GM18873 (cell line): Measurements from ENCODE around the gene MTURN.
A peak's percentile ranks its signal among the peaks of the same experiment; 100 is the strongest.

Source experiments
- ATAC-seq: cut with Tn5 transposase; IDR thresholded peaks from one replicate; pipeline ENCODE4 v1.9.1; 2021; ENCODE audit warnings: mild to moderate bottlenecking, moderate library complexity, moderate number of reproducible peaks; ENCODE audit not compliant: unreplicated experiment, low FRiP score

The MTURN gene

GRCh38 chr7:30159163-30159562, 24.4 kb downstream of the MTURN start:
- no peak for ATAC-seq

DNA sequence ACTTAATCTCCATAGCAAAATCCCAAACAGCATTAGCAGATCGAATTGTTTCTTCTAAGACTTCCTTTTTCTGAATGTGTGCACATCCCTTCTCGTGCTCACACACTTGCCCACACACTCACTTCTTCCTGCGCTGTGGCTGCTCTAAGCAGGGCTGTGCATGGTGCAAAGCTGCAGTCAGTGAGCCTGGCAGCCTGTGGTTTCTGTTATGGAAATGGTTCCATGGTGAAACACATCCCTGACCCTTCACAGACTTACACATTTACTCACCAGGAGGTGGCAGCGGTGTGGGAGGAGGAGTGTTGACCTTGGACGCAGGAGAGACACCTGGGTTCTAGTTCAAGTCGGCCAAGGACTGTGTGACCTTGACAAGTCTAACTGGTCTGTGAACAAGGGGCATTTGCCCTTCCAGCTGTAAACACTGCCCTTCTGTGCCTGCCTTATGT, 24.9 kb downstream of the MTURN start:
- ATAC-seq: no peak

DNA sequence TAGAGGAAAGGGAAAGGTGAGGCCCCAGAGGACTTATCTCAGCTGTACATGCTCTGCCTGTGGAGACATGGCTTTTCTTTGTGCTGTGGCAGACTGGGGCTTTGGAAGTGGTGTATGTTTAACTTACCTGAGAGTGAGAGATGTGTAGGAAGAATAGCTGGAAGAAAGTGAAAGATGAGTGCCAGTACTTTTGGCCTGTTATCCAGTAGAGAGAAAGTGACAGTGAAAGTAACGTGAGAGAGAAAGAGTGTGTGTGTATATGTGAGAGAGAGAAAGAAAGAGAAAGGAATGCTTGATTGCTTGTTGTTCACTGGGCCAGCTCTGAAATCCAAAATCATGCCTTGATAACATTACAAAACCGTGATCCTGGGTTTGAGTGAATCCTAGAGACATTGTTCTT, 25.5 kb downstream of the MTURN start:
- no peak for ATAC-seq

GRCh38 chr7:30162133-30162532, 27.3 kb downstream of the MTURN start:
- ATAC-seq: no peak

DNA sequence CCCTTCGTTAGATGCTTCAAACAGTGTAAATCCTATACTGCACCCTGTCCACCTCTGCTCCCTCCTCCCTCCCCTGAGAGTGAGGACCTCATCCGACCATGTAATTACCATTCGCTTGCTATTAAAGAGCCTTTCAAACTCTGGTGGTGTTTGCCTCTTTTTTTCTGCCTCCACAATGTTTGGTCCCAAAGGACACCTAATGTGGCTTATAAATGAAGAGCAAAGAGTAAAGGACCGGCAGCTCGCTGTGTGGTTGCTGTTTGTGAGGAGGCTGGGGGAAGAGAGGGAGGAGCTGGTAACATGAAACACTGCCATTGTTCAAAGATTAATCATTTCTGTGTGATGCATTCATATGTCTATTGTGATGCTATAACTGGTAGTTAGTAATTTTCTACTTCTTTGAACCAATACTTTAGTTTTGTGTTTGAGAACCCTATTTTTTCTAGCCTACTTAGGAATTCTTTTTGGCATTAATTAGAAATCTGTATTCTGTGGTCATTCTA, 27.9 kb downstream of the MTURN start:
- ATAC-seq: peak; percentile 31

DNA sequence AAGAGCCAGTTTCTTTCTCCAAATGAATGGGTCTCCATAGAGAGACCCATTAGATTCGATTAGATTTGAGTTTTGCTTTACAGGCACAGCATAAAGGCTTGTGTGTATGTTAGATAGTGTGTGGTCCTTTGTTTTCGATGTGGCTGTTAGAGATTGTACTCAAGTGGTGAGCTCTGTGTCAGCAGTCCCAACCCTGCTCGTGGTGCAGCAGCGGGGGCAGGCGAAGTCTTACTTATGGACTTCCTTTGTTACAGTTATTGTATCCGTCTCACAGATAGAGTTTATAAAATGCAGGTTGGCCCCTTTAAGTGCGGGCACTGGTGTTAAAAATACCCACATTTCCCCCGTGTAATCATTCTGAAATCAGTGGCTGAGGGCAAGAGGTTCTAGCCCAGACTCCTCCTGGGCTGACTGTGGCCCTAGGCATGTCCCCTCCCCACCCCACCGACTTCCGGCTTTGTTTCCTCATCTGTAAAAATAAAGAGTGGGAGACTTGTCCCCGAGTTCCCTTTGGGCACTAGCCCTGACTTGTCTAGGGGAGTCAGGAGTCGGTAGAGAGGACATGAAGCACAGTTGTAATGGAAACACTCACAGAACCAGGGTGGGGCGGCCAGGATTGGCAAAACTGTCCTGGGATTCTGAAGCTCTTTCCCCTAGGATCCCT, 28.6 kb downstream of the MTURN start:
- ATAC-seq: peak; percentile 40

GRCh38 chr7:30164567-30164966, 29.8 kb downstream of the MTURN start:
- ATAC-seq: no peak

GRCh38 chr7:30165590-30165989, 30.8 kb downstream of the MTURN start:
- ATAC-seq: no peak

DNA sequence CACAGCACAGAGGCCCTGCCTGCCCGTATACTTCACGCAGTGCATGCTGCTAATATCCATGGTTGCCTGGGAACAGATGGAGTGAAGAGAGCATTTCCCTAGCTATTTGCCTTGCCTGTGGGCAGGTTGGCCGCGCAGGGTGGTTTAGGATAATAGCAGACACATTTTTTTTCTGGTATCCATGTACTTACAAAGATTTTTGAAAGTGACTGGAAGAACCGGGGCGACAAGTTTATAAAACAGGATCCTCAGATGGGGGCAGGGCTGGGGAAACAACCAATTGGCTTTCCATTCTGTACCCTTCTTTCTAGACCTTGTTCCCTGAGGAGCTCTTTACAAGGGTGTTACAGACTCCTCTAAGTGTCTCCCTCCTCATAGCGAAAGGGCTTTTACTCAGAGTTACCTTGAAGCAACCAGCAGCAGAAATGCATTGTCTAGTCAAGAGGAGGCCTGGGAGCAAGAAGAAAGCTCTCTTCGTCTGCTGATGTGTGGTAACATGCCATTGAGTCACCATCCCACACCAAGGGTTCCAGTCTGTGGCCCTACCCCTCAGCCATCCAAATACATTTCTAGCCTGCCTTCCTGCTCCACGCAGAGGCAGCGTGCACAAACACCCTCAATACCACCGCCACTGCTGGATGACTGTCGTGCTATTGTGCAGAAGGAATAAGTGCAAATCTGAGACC, 31.5 kb downstream of the MTURN start:
- no peak for ATAC-seq

DNA sequence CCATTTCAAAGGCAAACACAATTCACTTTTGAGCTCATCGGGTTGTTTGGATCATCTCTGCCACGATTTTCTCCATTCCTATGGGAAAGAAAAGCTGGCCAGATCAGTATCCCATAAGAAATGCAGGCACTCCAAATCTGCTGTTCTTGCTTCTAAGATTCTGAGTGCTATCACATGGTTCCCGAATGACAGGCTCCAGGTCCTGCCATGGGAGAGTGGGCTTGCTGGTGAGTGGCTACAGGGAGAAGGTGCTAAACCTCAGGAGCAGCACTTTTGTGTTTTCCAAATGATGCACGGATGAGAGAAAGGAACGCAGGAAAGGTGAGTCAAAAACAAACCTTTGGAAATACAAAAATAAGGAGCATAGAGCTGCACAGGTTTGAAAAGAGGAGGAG, 32.1 kb downstream of the MTURN start:
- no peak for ATAC-seq

DNA sequence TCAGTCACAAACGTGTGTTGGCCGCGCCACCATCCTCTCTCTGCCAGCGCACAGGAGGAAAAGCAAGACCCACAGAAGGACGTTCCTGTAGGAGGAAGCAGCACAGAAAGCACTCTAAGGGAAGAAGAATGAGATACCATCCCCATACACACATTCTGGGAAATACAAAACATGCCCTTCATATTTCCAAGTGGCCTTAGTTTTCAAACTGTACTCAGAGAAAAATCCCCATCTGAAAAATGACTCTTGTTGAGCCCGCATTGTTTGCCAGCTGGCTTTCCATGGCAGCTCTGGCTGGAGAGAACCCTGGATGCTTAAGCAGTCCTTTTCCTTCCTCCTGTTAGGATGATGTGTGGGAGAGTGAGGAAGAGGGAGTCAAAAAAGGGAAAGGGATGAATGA, 33.1 kb downstream of the MTURN start:
- no peak for ATAC-seq

DNA sequence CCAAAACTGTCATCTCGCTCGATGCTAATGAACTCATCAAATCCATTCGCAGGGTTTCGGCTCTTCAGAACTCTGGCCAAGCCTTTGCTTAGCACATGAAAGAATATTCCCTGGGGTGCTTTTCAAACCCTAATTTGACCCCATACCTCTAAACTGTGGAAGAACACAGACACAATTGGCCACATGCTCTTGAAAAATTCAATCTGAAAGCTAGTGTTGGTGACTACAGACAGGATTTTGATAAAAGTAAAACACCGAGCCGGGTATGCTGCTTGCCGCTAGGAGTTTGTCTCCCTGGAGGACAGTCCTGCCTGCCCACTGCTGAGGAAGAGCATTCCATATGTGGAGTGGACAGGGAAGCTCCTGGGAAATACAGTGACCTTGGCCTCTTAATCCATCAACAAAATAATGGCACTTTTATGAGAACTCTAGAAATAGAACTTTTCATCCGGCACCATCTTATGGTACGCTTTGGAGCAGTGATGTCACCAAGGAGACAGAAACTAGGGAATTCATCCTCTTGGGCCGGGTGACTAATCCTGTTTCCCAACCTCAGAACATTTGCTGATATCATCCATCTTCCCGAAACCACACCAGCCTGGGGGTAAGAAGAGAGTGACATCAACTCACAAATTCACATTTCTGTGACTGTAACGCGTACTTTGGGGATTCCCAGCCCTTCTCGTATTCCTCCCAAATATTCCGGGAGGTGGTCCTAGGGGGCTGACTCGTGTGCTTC, 34.2 kb downstream of the MTURN start:
- ATAC-seq: no peak

DNA sequence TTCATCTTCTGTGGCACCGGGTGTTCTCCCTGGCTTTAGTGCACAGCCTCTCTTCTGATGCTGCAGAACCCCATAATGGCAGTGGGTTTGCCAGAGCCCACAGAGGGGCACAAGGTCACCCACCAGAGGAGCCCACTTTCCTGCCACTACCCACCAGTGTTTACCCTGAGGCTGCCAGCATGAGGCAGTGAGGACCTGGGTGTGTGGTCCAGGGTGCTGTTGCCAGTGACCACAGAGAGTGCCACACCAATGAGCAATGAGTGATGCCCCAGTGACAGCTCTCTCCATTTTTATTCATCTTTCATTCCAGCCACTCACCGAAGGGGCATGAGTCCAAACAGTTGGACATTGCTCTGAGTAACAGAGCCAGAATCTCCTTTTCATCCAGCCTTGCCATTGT, 34.8 kb downstream of the MTURN start:
- no peak for ATAC-seq

- no peak for ATAC-seq
Observed at GRCh38 chr7:30170476-30171205, 35.9 kb downstream of the MTURN start.

- ATAC-seq: no peak
Observed at GRCh38 chr7:30171766-30172447, 37.1 kb downstream of the MTURN start.

GRCh38 chr7:30172451-30172850, 37.7 kb downstream of the MTURN start:
- ATAC-seq: no peak

DNA sequence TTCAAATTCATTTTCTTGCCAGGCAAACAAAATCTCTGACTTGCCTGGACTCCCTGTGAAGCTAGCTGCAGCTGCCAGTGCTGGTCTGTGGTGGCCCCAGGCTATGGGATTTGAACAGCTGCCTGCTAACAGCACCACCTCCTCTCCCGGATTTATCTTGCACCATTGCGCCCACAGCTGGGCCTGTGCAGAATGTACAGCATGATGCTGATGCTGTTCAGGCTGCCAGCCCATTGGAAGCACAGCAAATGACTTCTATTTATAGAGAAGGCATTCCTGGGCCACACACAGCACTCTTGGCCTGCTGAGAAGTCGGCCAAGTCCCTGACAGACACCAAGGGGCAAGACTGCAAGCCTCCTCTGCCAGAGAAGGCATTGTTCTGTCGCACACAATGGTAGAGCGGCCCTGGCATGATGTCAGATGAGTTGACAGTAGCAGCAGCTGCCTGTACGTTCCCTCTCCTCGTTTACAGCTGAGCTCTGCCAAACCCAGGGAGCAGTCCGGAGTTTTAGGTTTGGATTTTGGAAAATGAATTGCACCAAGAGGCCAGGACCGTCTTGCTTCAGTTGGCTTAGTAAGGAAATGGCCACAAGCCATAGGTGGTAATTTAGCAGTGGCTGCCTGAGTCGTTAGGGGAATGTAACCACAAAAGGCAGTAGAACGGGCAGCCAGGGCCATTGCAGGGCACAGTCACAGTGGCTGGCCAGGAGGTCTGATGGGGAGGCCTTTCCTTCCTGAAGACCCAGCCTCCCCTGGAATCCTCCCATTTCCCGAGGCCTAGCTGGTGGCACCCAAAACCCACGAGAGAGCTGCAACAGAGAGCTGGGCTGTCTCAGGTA, 38.5 kb downstream of the MTURN start:
- no peak for ATAC-seq

- no peak for ATAC-seq
Observed at GRCh38 chr7:30175180-30175579, 40.4 kb downstream of the MTURN start.

- no peak for ATAC-seq
Observed at GRCh38 chr7:30175636-30176147, 40.9 kb downstream of the MTURN start.
